Loucy (cell line): ENCODE results near the gene MARVELD1.

Source experiments
- H2AFZ ChIP-seq: fragments of 200-600 bp; sonication (generic); 2 replicates; pipeline ENCODE4 v1.6.0; 2016; ENCODE audit warnings: antibody characterized with exemption, mild to moderate bottlenecking, low read length, moderate library complexity
- H3F3A ChIP-seq: fragments of 200-600 bp; 2 replicates; pipeline ENCODE4 v1.6.0; 2016; ENCODE audit warnings: antibody characterized with exemption, low read depth, mild to moderate bottlenecking
- H3K27me3 ChIP-seq: fragments of 200-600 bp; sonication (generic); 2 replicates; pipeline ENCODE4 v1.6.1; 2014; ENCODE audit warnings: low read length, mild to moderate bottlenecking; ENCODE audit not compliant: insufficient read depth, poor library complexity, severe bottlenecking
- H3K36me3 ChIP-seq: fragments of 200-600 bp; sonication (generic); 2 replicates; pipeline ENCODE4 v1.6.1; 2016; ENCODE audit warnings: low read length; ENCODE audit not compliant: insufficient read depth
- H3K4me1 ChIP-seq: fragments of 200-600 bp; sonication (generic); 2 replicates; pipeline ENCODE4 v1.5.1; 2014; ENCODE audit warnings: low read length, mild to moderate bottlenecking; ENCODE audit not compliant: insufficient read depth, poor library complexity, severe bottlenecking
- H3K4me2 ChIP-seq: fragments of 200-600 bp; sonication (generic); 2 replicates; pipeline ENCODE4 v1.6.0; 2014; ENCODE audit warnings: antibody characterized with exemption, low read length, low read depth, mild to moderate bottlenecking; ENCODE audit not compliant: poor library complexity, severe bottlenecking
- H3K4me3 ChIP-seq: fragments of 200-600 bp; sonication (generic); 2 replicates; pipeline ENCODE4 v1.5.1; 2014; ENCODE audit warnings: low read length, mild to moderate bottlenecking, mixed read lengths; ENCODE audit not compliant: poor library complexity, severe bottlenecking
- H3K79me2 ChIP-seq: fragments of 200-600 bp; sonication (generic); 2 replicates; pipeline ENCODE4 v1.6.1; 2014; ENCODE audit warnings: low read length; ENCODE audit not compliant: insufficient read depth
- H3K9ac ChIP-seq: fragments of 200-600 bp; sonication (generic); 2 replicates; pipeline ENCODE4 v1.6.0; 2014; ENCODE audit warnings: mild to moderate bottlenecking, low read depth, low read length, moderate library complexity; ENCODE audit not compliant: poor library complexity, severe bottlenecking
- H3K9me2 ChIP-seq: fragments of 200-600 bp; sonication (generic); replicated peaks from 2 replicates; pipeline ENCODE4 v1.6.1; 2016; ENCODE audit warnings: low read depth, low read length, mixed read lengths
- H3K9me3 ChIP-seq: fragments of 200-600 bp; sonication (generic); 2 replicates; pipeline ENCODE4 v1.6.1; 2014; ENCODE audit warnings: mild to moderate bottlenecking, antibody characterized with exemption, low read length, low read depth; ENCODE audit not compliant: insufficient read depth
- H4K20me1 ChIP-seq: fragments of 200-600 bp; sonication (generic); 2 replicates; pipeline ENCODE4 v1.6.0; 2014; ENCODE audit warnings: antibody characterized with exemption, low read length, mild to moderate bottlenecking; ENCODE audit not compliant: insufficient read depth, poor library complexity, severe bottlenecking
- EZH2phosphoT487 ChIP-seq: fragments of 200-600 bp; IDR thresholded peaks from 2 replicates; pipeline ENCODE4 v1.6.1; 2018; ENCODE audit warnings: antibody characterized with exemption, mild to moderate bottlenecking, moderate library complexity, borderline replicate concordance
- TF ChIP-seq, protein P1 (sequence below): fragments of 200-600 bp; sonication (generic); conservative IDR thresholded peaks from 2 replicates; pipeline ENCODE4 v1.5.1; 2014; ENCODE audit warnings: mild to moderate bottlenecking, antibody characterized with exemption, low read length

Gene MARVELD1

GRCh38 chr10:97760461-97761257, 47.1 kb downstream of the MARVELD1 start:
- no peak overlapping the region for H3K9ac ChIP-seq
- H3K4me1 ChIP-seq, result no peaks in the 10 kb centered on the region
- H3K9me3 ChIP-seq, result no peaks in the 10 kb centered on the region
- peaks cover 55% of the 10 kb centered on the region; the same call in 1 of the 2 replicates for H3K36me3 ChIP-seq
- H3F3A ChIP-seq, result no peaks in the 10 kb centered on the region
- no peak overlapping the region for H3K4me2 ChIP-seq
- H3K4me3 ChIP-seq, result no peak overlapping the region
- no peaks in the 10 kb centered on the region for H3K27me3 ChIP-seq
- TF ChIP-seq, protein P1, sequence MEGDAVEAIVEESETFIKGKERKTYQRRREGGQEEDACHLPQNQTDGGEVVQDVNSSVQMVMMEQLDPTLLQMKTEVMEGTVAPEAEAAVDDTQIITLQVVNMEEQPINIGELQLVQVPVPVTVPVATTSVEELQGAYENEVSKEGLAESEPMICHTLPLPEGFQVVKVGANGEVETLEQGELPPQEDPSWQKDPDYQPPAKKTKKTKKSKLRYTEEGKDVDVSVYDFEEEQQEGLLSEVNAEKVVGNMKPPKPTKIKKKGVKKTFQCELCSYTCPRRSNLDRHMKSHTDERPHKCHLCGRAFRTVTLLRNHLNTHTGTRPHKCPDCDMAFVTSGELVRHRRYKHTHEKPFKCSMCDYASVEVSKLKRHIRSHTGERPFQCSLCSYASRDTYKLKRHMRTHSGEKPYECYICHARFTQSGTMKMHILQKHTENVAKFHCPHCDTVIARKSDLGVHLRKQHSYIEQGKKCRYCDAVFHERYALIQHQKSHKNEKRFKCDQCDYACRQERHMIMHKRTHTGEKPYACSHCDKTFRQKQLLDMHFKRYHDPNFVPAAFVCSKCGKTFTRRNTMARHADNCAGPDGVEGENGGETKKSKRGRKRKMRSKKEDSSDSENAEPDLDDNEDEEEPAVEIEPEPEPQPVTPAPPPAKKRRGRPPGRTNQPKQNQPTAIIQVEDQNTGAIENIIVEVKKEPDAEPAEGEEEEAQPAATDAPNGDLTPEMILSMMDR, result no peak
- no peak for TF ChIP-seq EZH2phosphoT487
- H3K79me2 ChIP-seq, result no peaks in the 10 kb centered on the region
- no peaks in the 10 kb centered on the region for H3K9me2 ChIP-seq
- no peaks in the 10 kb centered on the region for H4K20me1 ChIP-seq
- H2AFZ ChIP-seq, result no peak overlapping the region

GRCh38 chr10:97761331-97761865, 47.9 kb downstream of the MARVELD1 start:
- Histone ChIP-seq H3F3A (no peaks in the 10 kb centered on the region), H3K9ac (no peak overlapping the region), H3K4me2 (no peak overlapping the region), H3K36me3 (peaks cover 47% of the 10 kb centered on the region; the same call in 1 of the 2 replicates), H3K79me2 (no peaks in the 10 kb centered on the region), H3K27me3 (no peaks in the 10 kb centered on the region), H3K9me2 (no peaks in the 10 kb centered on the region), H3K4me3 (no peak overlapping the region), H3K9me3 (no peaks in the 10 kb centered on the region), H4K20me1 (no peaks in the 10 kb centered on the region), H2AFZ (no peak overlapping the region), H3K4me1 (no peaks in the 10 kb centered on the region)
- TF ChIP-seq, protein P1, result no peak
- no peak for TF ChIP-seq EZH2phosphoT487

GRCh38 chr10:97762056-97762455, 48.5 kb downstream of the MARVELD1 start:
- H3K4me3 ChIP-seq, result no peak overlapping the region
- no peaks in the 10 kb centered on the region for H3K27me3 ChIP-seq
- no peaks in the 10 kb centered on the region for H3K79me2 ChIP-seq
- no peaks in the 10 kb centered on the region for H3K9me3 ChIP-seq
- H2AFZ ChIP-seq, result no peak overlapping the region
- no peaks in the 10 kb centered on the region for H3K9me2 ChIP-seq
- no peaks in the 10 kb centered on the region for H3K4me1 ChIP-seq
- TF ChIP-seq, protein P1, result no peak
- no peak for TF ChIP-seq EZH2phosphoT487
- H3F3A ChIP-seq, result no peaks in the 10 kb centered on the region
- H3K36me3 ChIP-seq, result peaks cover 41% of the 10 kb centered on the region; the same call in 1 of the 2 replicates
- H4K20me1 ChIP-seq, result no peaks in the 10 kb centered on the region
- no peak overlapping the region for H3K9ac ChIP-seq
- no peak overlapping the region for H3K4me2 ChIP-seq
